Stimulated activated CD4-positive, alpha-beta T cell treated with anti-CD3 and anti-CD28 coated beads, Interleukin-15, amount 100 ng/mL, for 48 hours (primary cell): Measurements from ENCODE around the gene STMP1.
A peak's percentile ranks its signal among the peaks of the same experiment; 100 is the strongest.
"Not testable (repeated sequence)": the region's sequence is repeated elsewhere in the genome, so short reads cannot be mapped to it uniquely, and the experiment has no call there.

Source experiments
- DNase-seq, 2 donors: peaks; one replicate each; pipeline ENCODE4 v3.0.0-alpha.2; 2020; ENCODE audit warnings: low read depth in 2 of 2

STMP1 gene

GRCh38 chr7:135662373-135663114 is at the start of gene STMP1:
STMP1 (plus strand) TSS chr7:135662514.
- peak; percentile 94 for DNase-seq

GRCh38 chr7:135616136-135616535 is 46.2 kb upstream of the STMP1 start:
- DNase-seq, result no peak

GRCh38 chr7:135617781-135618180 is 44.5 kb upstream of the STMP1 start:
- DNase-seq, result no peak

- DNase-seq, result no peak
Measured at GRCh38 chr7:135618510-135618909, 43.8 kb upstream of the STMP1 start.

- DNase-seq, result no peak
Measured at GRCh38 chr7:135620447-135620846, 41.9 kb upstream of the STMP1 start.

- no peak for DNase-seq
Measured at GRCh38 chr7:135620980-135621850, 41.1 kb upstream of the STMP1 start.

GRCh38 chr7:135634191-135634878 is 28.0 kb upstream of the STMP1 start:
- DNase-seq, result no peak

- DNase-seq, result not testable (repeated sequence)
Measured at GRCh38 chr7:135639690-135640089, 22.6 kb upstream of the STMP1 start.

- DNase-seq, result no peak
Measured at GRCh38 chr7:135644154-135644553, 18.2 kb upstream of the STMP1 start.

- no peak for DNase-seq
Measured at GRCh38 chr7:135644729-135645128, 17.6 kb upstream of the STMP1 start.

GRCh38 chr7:135645296-135645904 is 16.9 kb upstream of the STMP1 start:
- no peak for DNase-seq

- DNase-seq, result no peak
Measured at GRCh38 chr7:135647755-135648154, 14.6 kb upstream of the STMP1 start.

GRCh38 chr7:135648235-135648634 is 14.1 kb upstream of the STMP1 start:
- no peak for DNase-seq

GRCh38 chr7:135650831-135651573 is 11.3 kb upstream of the STMP1 start:
- DNase-seq, result no peak

GRCh38 chr7:135653340-135654080 is 8.8 kb upstream of the STMP1 start:
- no peak for DNase-seq

- no peak for DNase-seq
Measured at GRCh38 chr7:135658564-135658963, 3.8 kb upstream of the STMP1 start.

GRCh38 chr7:135659159-135659846 is 3.0 kb upstream of the STMP1 start:
- no peak for DNase-seq

- DNase-seq, result no peak
Measured at GRCh38 chr7:135661311-135662122, 797 bp upstream of the STMP1 start.

- DNase-seq, result no peak
Measured at GRCh38 chr7:135662123-135662372, 266 bp upstream of the STMP1 start.
